GM12875 (cell line): ENCODE data around the gene CCDC148.
A peak's percentile ranks its signal among the peaks of the same experiment; 100 is the strongest.

Source experiments
- H3K4me3 ChIP-seq: one replicate; pipeline ENCODE4 v1.5.1; 2011; ENCODE audit warnings: low read depth, low read length, control low read depth
- CTCF ChIP-seq: IDR thresholded peaks from 2 replicates; pipeline ENCODE4 v1.5.1; 2011; ENCODE audit warnings: low read depth, mild to moderate bottlenecking, control low read depth, inconsistent platforms, low read length, moderate library complexity, borderline replicate concordance; ENCODE audit not compliant: insufficient read depth

CCDC148 gene

GRCh38 chr2:158456309-158457066 is at the start of gene CCDC148, which contains the start of gene PKP4:
Gene CCDC148 (minus strand): TSS chr2:158456753. CDS start chr2:158456439, 314 bp downstream.
Gene PKP4 (plus strand): TSS chr2:158456952. CDS start chr2:158533185, 76,233 bp downstream.
- TF ChIP-seq CTCF: no peak
- peak within 1 kb of the TSS; percentile 88 for H3K4me3 ChIP-seq

- TF ChIP-seq CTCF: no peak
- H3K4me3 ChIP-seq: no peak overlapping the region
These were observed 48.9 kb upstream of the CCDC148 start for GRCh38 chr2:158505448-158505934.

DNA sequence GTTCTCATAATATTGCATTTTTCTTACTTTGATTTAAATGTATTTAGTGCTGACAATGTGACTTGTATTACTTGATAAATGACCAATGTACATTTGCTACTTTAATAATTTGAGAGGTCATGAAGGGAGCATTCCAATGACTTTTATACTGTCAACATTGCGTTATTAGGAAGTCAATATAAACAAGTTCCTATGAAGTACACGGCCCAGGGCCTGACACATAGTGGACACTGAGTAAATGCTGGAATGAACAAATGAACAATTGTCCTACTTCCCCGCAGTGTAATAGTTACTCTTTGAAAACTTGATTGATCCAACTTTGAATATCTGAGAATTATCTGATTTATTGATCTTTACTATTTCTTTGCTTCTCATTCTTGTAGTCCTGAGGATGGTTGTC is 47.5 kb upstream of the CCDC148 start:
- TF ChIP-seq CTCF: no peak
- H3K4me3 ChIP-seq: no peak overlapping the region

DNA sequence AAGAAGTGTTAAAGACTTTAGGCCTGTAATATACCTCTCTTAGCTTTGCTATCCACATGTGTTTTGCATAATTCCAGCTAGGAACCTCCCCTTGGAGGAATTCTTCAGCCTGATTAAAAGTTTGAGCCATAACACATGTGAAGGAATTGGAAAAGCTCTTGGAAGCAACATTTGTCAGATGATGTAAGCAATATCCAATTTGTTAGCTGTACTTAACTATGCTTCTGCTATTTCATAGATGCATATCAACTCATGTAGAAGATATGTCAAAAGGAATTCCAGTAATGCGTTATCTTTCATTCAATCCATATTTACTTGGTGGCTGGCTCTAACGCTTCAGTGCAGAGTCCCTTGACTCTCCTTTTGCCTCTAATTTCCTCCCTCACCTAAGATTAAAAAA is 46.4 kb upstream of the CCDC148 start:
- no peak overlapping the region for H3K4me3 ChIP-seq
- TF ChIP-seq CTCF: no peak

GRCh38 chr2:158501301-158501700 is 44.7 kb upstream of the CCDC148 start:
- TF ChIP-seq CTCF: no peak
- H3K4me3 ChIP-seq: no peak overlapping the region

DNA sequence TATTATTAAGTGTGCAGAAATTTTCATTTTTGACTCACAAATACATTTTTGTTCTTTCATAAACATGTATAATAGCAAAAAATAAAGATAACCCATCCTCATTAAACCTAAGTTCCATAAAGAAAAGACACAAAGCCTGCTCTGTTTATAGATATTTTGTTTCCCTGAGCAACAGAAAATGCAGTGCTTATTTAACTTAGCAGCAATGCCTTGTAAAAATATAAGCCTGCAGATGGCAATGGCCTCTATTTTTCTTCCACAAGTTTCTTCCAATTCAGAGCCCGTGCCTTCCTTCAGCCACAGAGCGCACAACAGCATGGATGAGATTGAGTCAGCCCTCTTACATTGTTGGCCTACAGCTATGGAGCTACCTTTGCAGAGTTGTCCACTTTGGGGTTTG is 43.8 kb upstream of the CCDC148 start:
- no peak for TF ChIP-seq CTCF
- H3K4me3 ChIP-seq: no peak overlapping the region

DNA sequence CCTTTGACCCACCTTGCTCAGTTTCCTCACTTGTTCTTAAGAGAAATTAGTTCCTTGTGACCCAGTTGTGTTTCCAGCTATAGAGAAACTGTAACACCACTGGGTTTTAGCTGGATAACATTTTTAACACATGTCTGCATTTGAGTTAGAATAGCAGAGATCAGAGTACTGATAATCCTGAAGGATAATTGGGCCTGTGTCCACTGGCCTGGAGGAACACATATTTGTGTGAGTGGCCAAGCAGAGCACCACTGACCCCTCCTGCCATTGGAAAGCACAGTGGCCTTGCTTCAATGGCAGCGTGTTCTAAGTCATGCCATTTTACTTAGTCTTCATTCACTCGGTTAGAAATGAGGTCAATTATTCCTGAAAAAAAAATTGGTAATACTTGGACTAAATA is 42.8 kb upstream of the CCDC148 start:
- H3K4me3 ChIP-seq: no peak overlapping the region
- TF ChIP-seq CTCF: no peak
